Measurements from ENCODE around the gene PRCP. TPM values are rescaled to one million over a fixed set of nuclear protein-coding genes. Genes with fewer than 3 reads are reported as not detected.

The PRCP gene
- polyA plus RNA-seq, 4 donors = 6.7 to 76.2 (median 21.0) TPM

DNA sequence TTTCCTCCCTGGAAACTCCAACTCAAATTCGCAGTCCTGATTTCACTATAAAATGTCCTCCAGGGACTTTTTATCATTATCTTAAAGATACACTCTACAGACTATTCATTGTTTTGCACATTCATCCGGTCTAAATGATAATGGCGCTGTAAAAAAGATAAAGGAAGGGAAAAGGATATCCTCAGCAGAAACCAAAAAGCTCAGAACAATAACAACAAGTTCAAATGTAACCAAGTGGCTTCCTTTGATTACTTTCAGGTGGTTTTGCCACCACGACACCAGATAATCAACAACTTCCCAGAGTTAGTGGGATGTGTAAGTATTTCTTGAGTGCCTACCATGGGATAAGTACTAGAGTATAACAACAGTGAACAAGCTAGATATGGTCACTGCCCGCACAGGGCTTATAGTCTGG is 26.3 kb downstream of the PRCP start:
- WGBS, 3 donors = 63 to 66% (median 65%) methylated on average over 5 of the region's 5 CpGs
- H3K9me3 ChIP-seq (ENCODE audit: control insufficient read depth in 2 of 2, insufficient read depth in 1 of 2, low read depth in 1 of 2, low read length in 1 of 2) = peaks cover 0 to 8% of the 10 kb centered on the region in 2 donors
- H3K36me3 ChIP-seq (ENCODE audit: control insufficient read depth in 3 of 3, insufficient read depth in 2 of 3, low read depth in 1 of 3, low read length in 3 of 3) = no peaks in the 10 kb centered on the region
- H3K27me3 ChIP-seq (ENCODE audit: control insufficient read depth in 3 of 3, insufficient read depth in 3 of 3, low read length in 3 of 3) = no peaks in the 10 kb centered on the region
- FAIRE-seq (no peak), DNase-seq (no peak)
- no peak overlapping the region for H3K27ac ChIP-seq (ENCODE audit: low read depth in 1 of 3, low read length in 2 of 3)
- H3K4me1 ChIP-seq (ENCODE audit: control insufficient read depth in 3 of 3, insufficient read depth in 2 of 3, low read depth in 1 of 3, low read length in 2 of 3) = peaks cover 0 to 3% (median 0%) of the 10 kb centered on the region in 3 donors
- H3K4me3 ChIP-seq (ENCODE audit: low read depth in 1 of 3, low read length in 3 of 3) = no peak overlapping the region

DNA sequence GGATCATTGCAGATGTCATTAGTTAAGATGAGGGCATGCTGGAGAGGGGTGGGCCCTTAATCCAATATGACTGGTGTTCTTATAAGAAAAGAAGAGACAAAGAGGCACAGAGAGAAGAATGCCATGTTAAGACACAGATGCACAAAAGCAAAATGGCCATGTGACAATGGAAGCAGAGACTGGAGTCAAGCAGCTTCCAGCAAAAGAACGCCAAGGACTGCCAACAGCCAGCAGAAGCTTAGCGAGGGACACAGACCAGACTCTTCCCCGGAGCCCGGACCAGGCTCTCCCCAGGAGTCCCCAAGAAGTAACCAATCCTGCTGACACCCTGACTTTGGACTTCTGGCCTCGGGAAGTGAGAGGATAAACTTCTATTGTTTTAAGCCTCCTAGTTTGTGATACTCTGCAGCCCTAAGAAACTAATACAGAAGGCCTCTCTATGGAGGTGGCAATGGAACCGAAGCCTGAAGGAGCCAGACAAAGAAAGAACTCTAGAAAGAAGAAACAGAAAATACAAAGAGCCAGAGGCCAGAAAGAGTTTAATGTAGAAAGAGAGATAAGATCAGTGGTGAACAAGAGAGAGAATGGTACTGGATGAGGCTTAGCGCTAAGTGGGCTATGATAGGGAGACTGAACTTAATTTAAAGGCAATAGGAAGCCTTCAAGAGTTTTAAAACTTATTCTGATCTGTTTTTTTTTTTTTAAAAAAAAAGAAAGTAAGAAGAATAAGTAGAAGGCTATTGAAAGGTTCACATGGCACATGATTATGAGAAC is 27.7 kb downstream of the PRCP start:
- Histone ChIP-seq H3K27ac (ENCODE audit: low read depth in 1 of 3, low read length in 2 of 3) (no peak overlapping the region), H3K4me1 (ENCODE audit: control insufficient read depth in 3 of 3, insufficient read depth in 2 of 3, low read depth in 1 of 3, low read length in 2 of 3) (peaks cover 0 to 3% (median 0%) of the 10 kb centered on the region in 3 donors), H3K27me3 (ENCODE audit: control insufficient read depth in 3 of 3, insufficient read depth in 3 of 3, low read length in 3 of 3) (no peaks in the 10 kb centered on the region), H3K36me3 (ENCODE audit: control insufficient read depth in 3 of 3, insufficient read depth in 2 of 3, low read depth in 1 of 3, low read length in 3 of 3) (no peaks in the 10 kb centered on the region), H3K4me3 (ENCODE audit: low read depth in 1 of 3, low read length in 3 of 3) (no peak overlapping the region), H3K9me3 (ENCODE audit: control insufficient read depth in 2 of 2, insufficient read depth in 1 of 2, low read depth in 1 of 2, low read length in 1 of 2) (peaks cover 0 to 4% of the 10 kb centered on the region in 2 donors)
- no peak for FAIRE-seq
- 83 to 86% (median 85%) methylated on average over 7 of the region's 7 CpGs for WGBS, 3 donors
- no peak for DNase-seq

GRCh38 chr11:82871646-82872045 is 28.6 kb downstream of the PRCP start:
- DNase-seq = no peak
- peaks cover 0 to 5% (median 0%) of the 10 kb centered on the region in 3 donors for H3K4me1 ChIP-seq (ENCODE audit: control insufficient read depth in 3 of 3, insufficient read depth in 2 of 3, low read depth in 1 of 3, low read length in 2 of 3)
- H3K27me3 ChIP-seq (ENCODE audit: control insufficient read depth in 3 of 3, insufficient read depth in 3 of 3, low read length in 3 of 3) = no peaks in the 10 kb centered on the region
- H3K27ac ChIP-seq (ENCODE audit: low read depth in 1 of 3, low read length in 2 of 3) = no peak overlapping the region
- FAIRE-seq = no peak
- H3K36me3 ChIP-seq (ENCODE audit: control insufficient read depth in 3 of 3, insufficient read depth in 2 of 3, low read depth in 1 of 3, low read length in 3 of 3) = no peaks in the 10 kb centered on the region
- WGBS, 3 donors = 97 to 98% (median 97%) methylated on average over 2 of the region's 2 CpGs
- H3K4me3 ChIP-seq (ENCODE audit: low read depth in 1 of 3, low read length in 3 of 3) = no peak overlapping the region
- H3K9me3 ChIP-seq (ENCODE audit: control insufficient read depth in 2 of 2, insufficient read depth in 1 of 2, low read depth in 1 of 2, low read length in 1 of 2) = no peaks in the 10 kb centered on the region

DNA sequence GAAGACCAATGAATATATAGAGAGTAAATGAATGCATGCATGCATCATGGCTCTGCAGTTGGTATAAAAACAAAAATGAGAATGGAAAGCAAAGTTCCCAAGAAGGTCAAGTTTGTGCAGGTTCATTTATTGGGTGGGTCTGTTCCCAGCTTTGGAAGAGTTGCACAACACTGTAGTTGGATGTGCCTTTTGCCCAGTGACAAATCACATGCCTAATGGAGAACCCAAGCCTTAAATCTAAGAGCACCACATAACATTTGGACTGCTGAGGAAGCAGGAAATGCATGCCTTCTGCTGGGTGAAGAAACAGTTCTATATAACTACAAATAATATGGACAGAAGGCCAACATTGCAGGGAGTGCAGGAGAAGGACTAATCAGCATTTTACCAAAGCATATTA is 30.6 kb downstream of the PRCP start:
- H3K4me3 ChIP-seq (ENCODE audit: low read depth in 1 of 3, low read length in 3 of 3) = no peak overlapping the region
- no peaks in the 10 kb centered on the region for H3K36me3 ChIP-seq (ENCODE audit: control insufficient read depth in 3 of 3, insufficient read depth in 2 of 3, low read depth in 1 of 3, low read length in 3 of 3)
- H3K27me3 ChIP-seq (ENCODE audit: control insufficient read depth in 3 of 3, insufficient read depth in 3 of 3, low read length in 3 of 3) = no peaks in the 10 kb centered on the region
- no peaks in the 10 kb centered on the region for H3K9me3 ChIP-seq (ENCODE audit: control insufficient read depth in 2 of 2, insufficient read depth in 1 of 2, low read depth in 1 of 2, low read length in 1 of 2)
- H3K27ac ChIP-seq (ENCODE audit: low read depth in 1 of 3, low read length in 2 of 3) = no peak overlapping the region
- peaks cover 0 to 5% (median 0%) of the 10 kb centered on the region in 3 donors for H3K4me1 ChIP-seq (ENCODE audit: control insufficient read depth in 3 of 3, insufficient read depth in 2 of 3, low read depth in 1 of 3, low read length in 2 of 3)
- no peak for FAIRE-seq
- DNase-seq = peak in 1 of 2 donors; percentile 14

- peak overlapping the region in 1 of 3 donors; percentile 7 for H3K4me3 ChIP-seq (ENCODE audit: low read depth in 1 of 3, low read length in 3 of 3)
- 11 to 16% (median 15%) methylated on average over 10 of the region's 10 CpGs for WGBS, 3 donors
- FAIRE-seq (no peak), DNase-seq (peak; percentile 70 to 78)
- H3K9me3 ChIP-seq (ENCODE audit: control insufficient read depth in 2 of 2, insufficient read depth in 1 of 2, low read depth in 1 of 2, low read length in 1 of 2) = no peaks in the 10 kb centered on the region
- peaks cover 0 to 3% (median 0%) of the 10 kb centered on the region in 3 donors for H3K4me1 ChIP-seq (ENCODE audit: control insufficient read depth in 3 of 3, insufficient read depth in 2 of 3, low read depth in 1 of 3, low read length in 2 of 3)
- no peaks in the 10 kb centered on the region for H3K36me3 ChIP-seq (ENCODE audit: control insufficient read depth in 3 of 3, insufficient read depth in 2 of 3, low read depth in 1 of 3, low read length in 3 of 3)
- no peaks in the 10 kb centered on the region for H3K27me3 ChIP-seq (ENCODE audit: control insufficient read depth in 3 of 3, insufficient read depth in 3 of 3, low read length in 3 of 3)
- H3K27ac ChIP-seq (ENCODE audit: low read depth in 1 of 3, low read length in 2 of 3) = no peak overlapping the region
Measured at GRCh38 chr11:82867495-82868082, 32.6 kb downstream of the PRCP start.

DNA sequence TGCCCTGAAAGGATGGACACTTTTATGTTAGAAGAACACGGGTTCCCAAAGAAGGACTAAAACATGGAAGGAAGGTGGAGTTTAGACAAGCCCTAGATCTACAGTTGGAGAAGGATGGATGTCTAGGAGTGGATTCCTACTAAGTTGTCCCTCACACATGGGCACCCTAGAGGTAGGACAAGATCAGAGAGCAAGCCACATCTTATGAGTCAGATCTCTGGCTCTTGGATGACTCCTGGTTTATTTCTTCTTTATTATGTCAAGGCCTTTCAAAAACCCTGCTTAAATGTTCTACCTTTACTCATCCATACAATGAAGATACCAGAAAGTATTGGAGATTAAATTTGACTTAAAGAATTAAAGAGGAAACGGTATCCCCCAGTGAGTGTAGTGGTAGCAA is 34.4 kb downstream of the PRCP start:
- H3K4me3 ChIP-seq (ENCODE audit: low read depth in 1 of 3, low read length in 3 of 3) = no peak overlapping the region
- no peaks in the 10 kb centered on the region for H3K36me3 ChIP-seq (ENCODE audit: control insufficient read depth in 3 of 3, insufficient read depth in 2 of 3, low read depth in 1 of 3, low read length in 3 of 3)
- no peak overlapping the region for H3K27ac ChIP-seq (ENCODE audit: low read depth in 1 of 3, low read length in 2 of 3)
- DNase-seq (no peak), FAIRE-seq (no peak)
- WGBS, 3 donors = 83 to 93% (median 87%) methylated on average over 2 of the region's 2 CpGs
- H3K4me1 ChIP-seq (ENCODE audit: control insufficient read depth in 3 of 3, insufficient read depth in 2 of 3, low read depth in 1 of 3, low read length in 2 of 3) = peaks cover 0 to 2% (median 0%) of the 10 kb centered on the region in 3 donors
- no peaks in the 10 kb centered on the region for H3K9me3 ChIP-seq (ENCODE audit: control insufficient read depth in 2 of 2, insufficient read depth in 1 of 2, low read depth in 1 of 2, low read length in 1 of 2)
- H3K27me3 ChIP-seq (ENCODE audit: control insufficient read depth in 3 of 3, insufficient read depth in 3 of 3, low read length in 3 of 3) = no peaks in the 10 kb centered on the region

DNA sequence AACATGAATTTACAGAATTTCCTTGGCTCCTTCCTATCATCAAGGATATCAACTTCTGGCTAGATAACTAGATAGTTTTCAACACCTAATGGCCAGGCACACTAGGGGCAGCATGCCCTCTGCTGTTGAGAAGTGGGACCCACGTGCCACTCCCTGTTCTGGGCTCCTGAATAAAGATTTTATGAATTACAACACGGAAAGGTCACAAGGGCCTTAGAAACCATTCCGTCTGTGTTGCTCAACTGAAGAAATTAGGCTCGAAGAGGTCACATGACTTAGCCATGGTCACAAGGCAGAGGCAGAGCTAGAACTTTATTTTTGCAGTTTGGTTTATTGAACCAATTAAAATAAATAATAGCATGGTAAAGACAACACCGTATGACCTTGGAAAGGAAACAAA is 36.0 kb downstream of the PRCP start:
- Histone ChIP-seq H3K36me3 (ENCODE audit: control insufficient read depth in 3 of 3, insufficient read depth in 2 of 3, low read depth in 1 of 3, low read length in 3 of 3) (no peaks in the 10 kb centered on the region), H3K4me3 (ENCODE audit: low read depth in 1 of 3, low read length in 3 of 3) (no peak overlapping the region), H3K4me1 (ENCODE audit: control insufficient read depth in 3 of 3, insufficient read depth in 2 of 3, low read depth in 1 of 3, low read length in 2 of 3) (peaks cover 0 to 2% (median 0%) of the 10 kb centered on the region in 3 donors), H3K27me3 (ENCODE audit: control insufficient read depth in 3 of 3, insufficient read depth in 3 of 3, low read length in 3 of 3) (no peaks in the 10 kb centered on the region), H3K9me3 (ENCODE audit: control insufficient read depth in 2 of 2, insufficient read depth in 1 of 2, low read depth in 1 of 2, low read length in 1 of 2) (no peaks in the 10 kb centered on the region), H3K27ac (ENCODE audit: low read depth in 1 of 3, low read length in 2 of 3) (no peak overlapping the region)
- FAIRE-seq (no peak), DNase-seq (peak; percentile 55 to 71)
- WGBS, 3 donors = 10 to 28% (median 17%) methylated on average over 5 of the region's 5 CpGs

GRCh38 chr11:82863209-82863608 is 37.0 kb downstream of the PRCP start:
- whole genome bisulfite sequencing, 3 donors = 81 to 93% (median 90%) methylated on average over 2 of the region's 2 CpGs

More at GRCh38 chr11:82863209-82863608, 37.0 kb downstream of the PRCP start:
- Histone ChIP-seq H3K27me3 (ENCODE audit: control insufficient read depth in 3 of 3, insufficient read depth in 3 of 3, low read length in 3 of 3) (no peaks in the 10 kb centered on the region), H3K4me3 (ENCODE audit: low read depth in 1 of 3, low read length in 3 of 3) (no peak overlapping the region), H3K4me1 (ENCODE audit: control insufficient read depth in 3 of 3, insufficient read depth in 2 of 3, low read depth in 1 of 3, low read length in 2 of 3) (peaks cover 0 to 2% (median 0%) of the 10 kb centered on the region in 3 donors), H3K36me3 (ENCODE audit: control insufficient read depth in 3 of 3, insufficient read depth in 2 of 3, low read depth in 1 of 3, low read length in 3 of 3) (no peaks in the 10 kb centered on the region), H3K27ac (ENCODE audit: low read depth in 1 of 3, low read length in 2 of 3) (no peak overlapping the region), H3K9me3 (ENCODE audit: control insufficient read depth in 2 of 2, insufficient read depth in 1 of 2, low read depth in 1 of 2, low read length in 1 of 2) (no peaks in the 10 kb centered on the region)
- FAIRE-seq (no peak), DNase-seq (no peak)

Measured in small intestine (tissue), 7 donors.